Measurements from ENCODE around the gene FTO.

- TF ChIP-seq POLR2AphosphoS5 (IDR thresholded peaks at IDR 0.05; ENCODE audit: borderline replicate concordance, low read depth, low read length): no peak
- TF ChIP-seq FOXP2 (optimal IDR thresholded peaks at IDR 0.05; ENCODE audit: control extremely low read depth, extremely low read length, insufficient read depth): no peak
These were observed 174.3 kb downstream of the FTO start for GRCh38 chr16:53878216-53878615.

Data from SK-N-MC (cell line).